HepG2 (cell line): ENCODE measurements around the gene NUFIP1. TPM values are rescaled to one million over a fixed set of nuclear protein-coding genes. Genes with fewer than 3 reads are reported as not detected.

Experiments used
- NFE2 ChIP-seq: sonication (generic); formaldehyde crosslinking; IDR thresholded peaks from 2 replicates; pipeline ENCODE4 v1.4.0; 2020; ENCODE audit warnings: missing genetic modification reagents
- NFIC ChIP-seq: IDR thresholded peaks from 2 replicates; pipeline ENCODE4 v1.6.1; 2012; ENCODE audit warnings: mild to moderate bottlenecking, low read length, inconsistent platforms
- NONO ChIP-seq, 2 experiments: fragments of 450-650 bp in 1 of 2; sonication (generic) in 1 of 2; formaldehyde crosslinking in 1 of 2; IDR thresholded peaks in 1 of 2; conservative IDR thresholded peaks in 1 of 2; 2 replicates each; pipeline versions ENCODE4 v1.6.1 to v1.8.0; 2017 to 2022; ENCODE audit warnings: mild to moderate bottlenecking in 1 of 2, missing genetic modification reagents in 1 of 2, moderate library complexity in 1 of 2
- NR2F6 ChIP-seq, 2 experiments: IDR thresholded peaks; 2 replicates each; pipeline ENCODE4 v1.6.1; 2016; ENCODE audit warnings: antibody characterized with exemption in 1 of 2, mild to moderate bottlenecking in 1 of 2
- SMARCC2 ChIP-seq: fragments of 450-650 bp; IDR thresholded peaks from 2 replicates; pipeline ENCODE4 v1.6.1; 2017; ENCODE audit warnings: antibody characterized with exemption, mild to moderate bottlenecking
- SRSF1 ChIP-seq: fragments of 200-400 bp; formaldehyde crosslinking; optimal IDR thresholded peaks from 2 replicates; pipeline ENCODE3; 2017; ENCODE audit warnings: mild to moderate bottlenecking, low read depth, low read length, moderate library complexity
- ZFY ChIP-seq: sonication (generic); formaldehyde crosslinking; IDR thresholded peaks from 2 replicates; pipeline ENCODE4 v1.4.0; 2020; ENCODE audit warnings: missing genetic modification reagents
- ZNF598 ChIP-seq: sonication (generic); formaldehyde crosslinking; IDR thresholded peaks from 2 replicates; pipeline ENCODE4 v1.5.1; 2020; ENCODE audit warnings: mild to moderate bottlenecking, missing genetic modification reagents, borderline replicate concordance
- ZNF678 ChIP-seq: sonication (generic); formaldehyde crosslinking; IDR thresholded peaks from 2 replicates; pipeline ENCODE4 v1.4.0; 2020; ENCODE audit warnings: mild to moderate bottlenecking, missing genetic modification reagents
- polyA plus RNA-seq, 8 experiments: library from polyadenylated mRNA; depleted of rRNA in 3 of 8; stranded (reverse) in 7 of 8; unstranded in 1 of 8; fragments of >200 nt; fragmentation: Illumina TruSeq in 4 of 8; extraction: Trizol in 4 of 8; gene quantifications; 2 replicates each; pipeline versions ENCODE4 v1.2.1 to v1.2.3, GENCODE V29; 2011 to 2016; ENCODE audit warnings: low read depth in 4 of 8, missing spikeins in 1 of 8, mixed read lengths in 1 of 8; ENCODE audit not compliant: insufficient read depth in 1 of 8
- total RNA-seq, 5 experiments: library from RNA; depleted of rRNA; stranded (reverse); fragments of >200 nt; fragmentation: Illumina TruSeq; extraction: Trizol; gene quantifications; 2 replicates each; pipeline ENCODE4 v1.2.3, GENCODE V29; 2016; ENCODE audit warnings: low read depth in 1 of 5
- TF ChIP-seq, protein P1 (sequence below): sonication (generic); formaldehyde crosslinking; IDR thresholded peaks from 2 replicates; pipeline ENCODE4 v1.4.0; 2020; ENCODE audit warnings: missing genetic modification reagents
- TF ChIP-seq, protein P2 (sequence below): IDR thresholded peaks from 2 replicates; pipeline ENCODE4 v1.6.1; 2012; ENCODE audit warnings: low read depth, low read length, improper control_type of control experiment
- TF ChIP-seq, protein P3 (sequence below), 2 experiments: IDR thresholded peaks; 2 replicates each; pipeline ENCODE4 v1.6.1; 2011 to 2012; ENCODE audit warnings: low read length in 2 of 2, borderline replicate concordance in 1 of 2, low read depth in 1 of 2, mild to moderate bottlenecking in 1 of 2, moderate library complexity in 1 of 2
- TF ChIP-seq, protein P4 (sequence below): sonication (generic); formaldehyde crosslinking; IDR thresholded peaks from 2 replicates; pipeline ENCODE4 v1.4.0; 2020; ENCODE audit warnings: missing genetic modification reagents

NUFIP1 gene
- total and polyA plus RNA-seq, 2 of the 13 experiments (the other 11 are each of a cell fraction or from before 2014, with no cell fraction given): 1.9 to 10.3 TPM

DNA sequence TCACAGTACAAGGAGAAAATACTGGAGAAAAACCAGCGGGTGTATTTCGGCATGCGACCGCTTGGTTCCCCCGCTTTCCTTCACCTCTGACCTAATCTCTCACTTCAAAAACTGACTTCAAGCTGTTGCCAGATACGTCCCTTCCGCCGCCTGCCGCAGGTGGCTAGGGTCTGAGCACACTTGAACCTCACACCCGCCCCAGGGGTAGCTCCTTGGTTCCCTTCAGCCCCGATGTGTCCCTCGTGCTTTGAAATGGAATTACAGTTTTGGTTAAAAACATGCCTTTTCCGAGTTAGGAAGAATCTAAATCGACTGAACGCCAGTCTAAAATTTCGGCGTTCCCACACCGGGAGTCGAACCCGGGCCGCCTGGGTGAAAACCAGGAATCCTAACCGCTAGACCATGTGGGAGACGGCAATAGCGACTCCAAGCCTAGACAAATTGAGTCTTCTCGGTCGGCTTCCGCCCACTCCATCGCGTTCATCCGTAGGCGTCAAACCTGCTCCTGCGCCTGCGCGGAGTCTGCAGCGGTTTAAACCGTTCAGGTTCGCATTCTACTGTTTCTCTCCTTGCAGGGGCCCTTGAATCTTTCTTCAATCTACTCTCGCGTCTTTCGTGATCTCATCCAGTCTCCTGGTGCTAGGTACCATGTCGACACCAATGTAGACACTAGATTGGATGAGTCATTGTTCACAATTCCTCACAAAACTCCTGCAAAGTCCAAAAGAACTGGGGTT is 71.5 kb downstream of the NUFIP1 start (continued):
- TF ChIP-seq, protein P1, sequence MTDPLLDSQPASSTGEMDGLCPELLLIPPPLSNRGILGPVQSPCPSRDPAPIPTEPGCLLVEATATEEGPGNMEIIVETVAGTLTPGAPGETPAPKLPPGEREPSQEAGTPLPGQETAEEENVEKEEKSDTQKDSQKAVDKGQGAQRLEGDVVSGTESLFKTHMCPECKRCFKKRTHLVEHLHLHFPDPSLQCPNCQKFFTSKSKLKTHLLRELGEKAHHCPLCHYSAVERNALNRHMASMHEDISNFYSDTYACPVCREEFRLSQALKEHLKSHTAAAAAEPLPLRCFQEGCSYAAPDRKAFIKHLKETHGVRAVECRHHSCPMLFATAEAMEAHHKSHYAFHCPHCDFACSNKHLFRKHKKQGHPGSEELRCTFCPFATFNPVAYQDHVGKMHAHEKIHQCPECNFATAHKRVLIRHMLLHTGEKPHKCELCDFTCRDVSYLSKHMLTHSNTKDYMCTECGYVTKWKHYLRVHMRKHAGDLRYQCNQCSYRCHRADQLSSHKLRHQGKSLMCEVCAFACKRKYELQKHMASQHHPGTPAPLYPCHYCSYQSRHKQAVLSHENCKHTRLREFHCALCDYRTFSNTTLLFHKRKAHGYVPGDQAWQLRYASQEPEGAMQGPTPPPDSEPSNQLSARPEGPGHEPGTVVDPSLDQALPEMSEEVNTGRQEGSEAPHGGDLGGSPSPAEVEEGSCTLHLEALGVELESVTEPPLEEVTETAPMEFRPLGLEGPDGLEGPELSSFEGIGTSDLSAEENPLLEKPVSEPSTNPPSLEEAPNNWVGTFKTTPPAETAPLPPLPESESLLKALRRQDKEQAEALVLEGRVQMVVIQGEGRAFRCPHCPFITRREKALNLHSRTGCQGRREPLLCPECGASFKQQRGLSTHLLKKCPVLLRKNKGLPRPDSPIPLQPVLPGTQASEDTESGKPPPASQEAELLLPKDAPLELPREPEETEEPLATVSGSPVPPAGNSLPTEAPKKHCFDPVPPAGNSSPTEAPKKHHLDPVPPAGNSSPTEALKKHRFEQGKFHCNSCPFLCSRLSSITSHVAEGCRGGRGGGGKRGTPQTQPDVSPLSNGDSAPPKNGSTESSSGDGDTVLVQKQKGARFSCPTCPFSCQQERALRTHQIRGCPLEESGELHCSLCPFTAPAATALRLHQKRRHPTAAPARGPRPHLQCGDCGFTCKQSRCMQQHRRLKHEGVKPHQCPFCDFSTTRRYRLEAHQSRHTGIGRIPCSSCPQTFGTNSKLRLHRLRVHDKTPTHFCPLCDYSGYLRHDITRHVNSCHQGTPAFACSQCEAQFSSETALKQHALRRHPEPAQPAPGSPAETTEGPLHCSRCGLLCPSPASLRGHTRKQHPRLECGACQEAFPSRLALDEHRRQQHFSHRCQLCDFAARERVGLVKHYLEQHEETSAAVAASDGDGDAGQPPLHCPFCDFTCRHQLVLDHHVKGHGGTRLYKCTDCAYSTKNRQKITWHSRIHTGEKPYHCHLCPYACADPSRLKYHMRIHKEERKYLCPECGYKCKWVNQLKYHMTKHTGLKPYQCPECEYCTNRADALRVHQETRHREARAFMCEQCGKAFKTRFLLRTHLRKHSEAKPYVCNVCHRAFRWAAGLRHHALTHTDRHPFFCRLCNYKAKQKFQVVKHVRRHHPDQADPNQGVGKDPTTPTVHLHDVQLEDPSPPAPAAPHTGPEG: peak; percentile 67; the same call in 1 of the 2 replicates
- TF ChIP-seq, protein P2, sequence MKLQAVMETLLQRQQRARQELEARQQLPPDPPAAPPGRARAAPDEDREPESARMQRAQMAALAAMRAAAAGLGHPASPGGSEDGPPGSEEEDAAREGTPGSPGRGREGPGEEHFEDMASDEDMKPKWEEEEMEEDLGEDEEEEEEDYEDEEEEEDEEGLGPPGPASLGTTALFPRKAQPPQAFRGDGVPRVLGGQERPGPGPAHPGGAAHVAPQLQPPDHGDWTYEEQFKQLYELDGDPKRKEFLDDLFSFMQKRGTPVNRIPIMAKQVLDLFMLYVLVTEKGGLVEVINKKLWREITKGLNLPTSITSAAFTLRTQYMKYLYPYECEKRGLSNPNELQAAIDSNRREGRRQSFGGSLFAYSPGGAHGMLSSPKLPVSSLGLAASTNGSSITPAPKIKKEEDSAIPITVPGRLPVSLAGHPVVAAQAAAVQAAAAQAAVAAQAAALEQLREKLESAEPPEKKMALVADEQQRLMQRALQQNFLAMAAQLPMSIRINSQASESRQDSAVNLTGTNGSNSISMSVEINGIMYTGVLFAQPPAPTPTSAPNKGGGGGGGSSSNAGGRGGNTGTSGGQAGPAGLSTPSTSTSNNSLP: peak; percentile 70; the same call in 1 of the 2 replicates
- TF ChIP-seq NFE2 (CRISPR knock-in tag): no peak
- no peak for TF ChIP-seq SRSF1
- TF ChIP-seq, protein P3, sequence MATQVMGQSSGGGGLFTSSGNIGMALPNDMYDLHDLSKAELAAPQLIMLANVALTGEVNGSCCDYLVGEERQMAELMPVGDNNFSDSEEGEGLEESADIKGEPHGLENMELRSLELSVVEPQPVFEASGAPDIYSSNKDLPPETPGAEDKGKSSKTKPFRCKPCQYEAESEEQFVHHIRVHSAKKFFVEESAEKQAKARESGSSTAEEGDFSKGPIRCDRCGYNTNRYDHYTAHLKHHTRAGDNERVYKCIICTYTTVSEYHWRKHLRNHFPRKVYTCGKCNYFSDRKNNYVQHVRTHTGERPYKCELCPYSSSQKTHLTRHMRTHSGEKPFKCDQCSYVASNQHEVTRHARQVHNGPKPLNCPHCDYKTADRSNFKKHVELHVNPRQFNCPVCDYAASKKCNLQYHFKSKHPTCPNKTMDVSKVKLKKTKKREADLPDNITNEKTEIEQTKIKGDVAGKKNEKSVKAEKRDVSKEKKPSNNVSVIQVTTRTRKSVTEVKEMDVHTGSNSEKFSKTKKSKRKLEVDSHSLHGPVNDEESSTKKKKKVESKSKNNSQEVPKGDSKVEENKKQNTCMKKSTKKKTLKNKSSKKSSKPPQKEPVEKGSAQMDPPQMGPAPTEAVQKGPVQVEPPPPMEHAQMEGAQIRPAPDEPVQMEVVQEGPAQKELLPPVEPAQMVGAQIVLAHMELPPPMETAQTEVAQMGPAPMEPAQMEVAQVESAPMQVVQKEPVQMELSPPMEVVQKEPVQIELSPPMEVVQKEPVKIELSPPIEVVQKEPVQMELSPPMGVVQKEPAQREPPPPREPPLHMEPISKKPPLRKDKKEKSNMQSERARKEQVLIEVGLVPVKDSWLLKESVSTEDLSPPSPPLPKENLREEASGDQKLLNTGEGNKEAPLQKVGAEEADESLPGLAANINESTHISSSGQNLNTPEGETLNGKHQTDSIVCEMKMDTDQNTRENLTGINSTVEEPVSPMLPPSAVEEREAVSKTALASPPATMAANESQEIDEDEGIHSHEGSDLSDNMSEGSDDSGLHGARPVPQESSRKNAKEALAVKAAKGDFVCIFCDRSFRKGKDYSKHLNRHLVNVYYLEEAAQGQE (IDR thresholded peaks at IDR 0.05; ENCODE audit: borderline replicate concordance in 1 of 2, low read depth in 1 of 2, low read length in 2 of 2): peak in 1 of 2 experiments; percentile 27; a peak in 1 of 4 replicates
- TF ChIP-seq NR2F6 (IDR thresholded peaks at IDR 0.05): peak; percentile 40
- TF ChIP-seq NR2F6 (CRISPR knock-in tag; IDR thresholded peaks at IDR 0.05): peak; percentile 83
- TF ChIP-seq NONO (IDR thresholded peaks at IDR 0.05): no peak
- TF ChIP-seq NONO (CRISPR knock-in tag; conservative IDR thresholded peaks at IDR 0.05): peak; percentile 61
- no peak for TF ChIP-seq SMARCC2
- TF ChIP-seq, protein P4, sequence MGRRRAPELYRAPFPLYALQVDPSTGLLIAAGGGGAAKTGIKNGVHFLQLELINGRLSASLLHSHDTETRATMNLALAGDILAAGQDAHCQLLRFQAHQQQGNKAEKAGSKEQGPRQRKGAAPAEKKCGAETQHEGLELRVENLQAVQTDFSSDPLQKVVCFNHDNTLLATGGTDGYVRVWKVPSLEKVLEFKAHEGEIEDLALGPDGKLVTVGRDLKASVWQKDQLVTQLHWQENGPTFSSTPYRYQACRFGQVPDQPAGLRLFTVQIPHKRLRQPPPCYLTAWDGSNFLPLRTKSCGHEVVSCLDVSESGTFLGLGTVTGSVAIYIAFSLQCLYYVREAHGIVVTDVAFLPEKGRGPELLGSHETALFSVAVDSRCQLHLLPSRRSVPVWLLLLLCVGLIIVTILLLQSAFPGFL (CRISPR knock-in tag): no peak
- TF ChIP-seq ZFY: no peak
- TF ChIP-seq NFIC: 0 out of 2 replicates have a peak, but pooled peaks have one; percentile 50
- 0 out of 2 replicates have a peak, but pooled peaks have one; percentile 53 for TF ChIP-seq ZNF598
- no peak for TF ChIP-seq ZNF678 (CRISPR knock-in tag)
